H1 (cell line): ENCODE data around the gene CXXC5. TPM values are rescaled to one million over a fixed set of nuclear protein-coding genes. Genes with fewer than 3 reads are reported as not detected.
A peak's percentile ranks its signal among the peaks of the same experiment; 100 is the strongest.

Source experiments
- CTCF ChIA-PET: fragments of 300-600 bp; sonication (Branson Sonifier 250); formaldehyde crosslinking; loops from one replicate; lab custom pipeline; 2021; ENCODE audit not compliant: partially characterized antibody; lab: Charles Lee
- POLR2A ChIA-PET: fragments of 300-600 bp; sonication (Branson Sonifier 250); formaldehyde crosslinking; loops from one replicate; lab custom pipeline; 2021; ENCODE audit warnings: inconsistent platforms; ENCODE audit not compliant: partially characterized antibody; lab: Charles Lee
- DNase-seq, 2 experiments: peaks; one replicate each; pipeline versions ENCODE4 v3.0.0 to v3.0.0-alpha.2; 2010 to 2022; ENCODE audit warnings: low spot score in 2 of 2, low read depth in 1 of 2, mixed read lengths in 1 of 2
- FAIRE-seq: peaks from 2 replicates; lab custom pipeline; 2011; peaks lifted over from hg19 to GRCh38; lab: Jason Lieb, UNC
- H2AFZ ChIP-seq: 2 replicates; pipeline ENCODE4 v1.8.1; 2012; ENCODE audit warnings: low read length, inconsistent platforms
- H2AK5ac ChIP-seq: 2 replicates; pipeline ENCODE4 v1.6.1; 2013; ENCODE audit warnings: low read depth, low read length
- H2BK120ac ChIP-seq: replicated peaks from 2 replicates; pipeline ENCODE3; 2013; ENCODE audit warnings: low read depth, low read length, inconsistent platforms
- H2BK12ac ChIP-seq: 2 replicates; pipeline ENCODE4 v1.6.1; 2013; ENCODE audit warnings: low read depth, low read length
- H2BK15ac ChIP-seq: 2 replicates; pipeline ENCODE4 v1.6.1; 2013; ENCODE audit warnings: low read length
- H2BK20ac ChIP-seq: 2 replicates; pipeline ENCODE4 v1.6.1; 2013; ENCODE audit warnings: low read length
- H2BK5ac ChIP-seq: 2 replicates; pipeline ENCODE4 v1.6.1; 2013; ENCODE audit warnings: low read depth, low read length
- H3K14ac ChIP-seq: 2 replicates; pipeline ENCODE4 v1.6.1; 2013; ENCODE audit warnings: inconsistent platforms; ENCODE audit not compliant: insufficient read length
- H3K18ac ChIP-seq: 2 replicates; pipeline ENCODE4 v1.6.1; 2013; ENCODE audit warnings: low read length; ENCODE audit errors: extremely low read depth
- H3K23ac ChIP-seq: 2 replicates; pipeline ENCODE4 v1.6.1; 2013; ENCODE audit warnings: inconsistent platforms; ENCODE audit not compliant: insufficient read length
- H3K23me2 ChIP-seq: 2 replicates; pipeline ENCODE4 v1.6.1; 2013; ENCODE audit warnings: low read depth, low read length
- H3K27ac ChIP-seq: 2 replicates; pipeline ENCODE4 v1.6.1; 2011; ENCODE audit warnings: low read depth, low read length, inconsistent platforms
- H3K27me3 ChIP-seq, 4 experiments: replicated peaks in 1 of 4; 1 replicate in 1 of 4; 2 replicates in 3 of 4; pipeline versions ENCODE4 v1.6.1 to v1.8.1; 2011 to 2013; ENCODE audit warnings: low read length in 3 of 4, mild to moderate bottlenecking in 3 of 4, inconsistent platforms in 2 of 4, mixed read lengths in 2 of 4, moderate library complexity in 1 of 4; ENCODE audit not compliant: control insufficient read depth in 3 of 4, insufficient read depth in 3 of 4; ENCODE audit errors: extremely low read depth in 1 of 4
- H3K36me3 ChIP-seq, 4 experiments: 2 replicates each; pipeline versions ENCODE4 v1.6.1 to v1.8.1; 2011 to 2013; ENCODE audit warnings: mild to moderate bottlenecking in 4 of 4, low read length in 3 of 4, moderate library complexity in 2 of 4, control low read depth in 1 of 4, inconsistent platforms in 1 of 4; ENCODE audit not compliant: insufficient read depth in 4 of 4, control insufficient read depth in 2 of 4
- H3K4ac ChIP-seq: replicated peaks from 2 replicates; pipeline ENCODE3; 2013; ENCODE audit warnings: low read length, low read depth, mixed read lengths, inconsistent platforms; ENCODE audit not compliant: insufficient read length
- H3K4me1 ChIP-seq, 4 experiments: replicated peaks in 1 of 4; 1 replicate in 1 of 4; 2 replicates in 3 of 4; pipeline versions ENCODE4 v1.6.1 to v1.8.1; 2011 to 2013; ENCODE audit warnings: low read length in 3 of 4, inconsistent platforms in 2 of 4, mixed read lengths in 1 of 4; ENCODE audit not compliant: insufficient read depth in 4 of 4, control insufficient read depth in 3 of 4
- H3K4me2 ChIP-seq, 2 experiments: 2 replicates each; pipeline versions ENCODE4 v1.6.1 to v1.8.1; 2011 to 2013; ENCODE audit warnings: low read depth in 2 of 2, low read length in 2 of 2, control low read depth in 1 of 2, inconsistent platforms in 1 of 2, mild to moderate bottlenecking in 1 of 2; ENCODE audit not compliant: insufficient read depth in 1 of 2
- H3K4me3 ChIP-seq, 4 experiments: fragments of 200-600, 300-600 bp in 1 of 4; sonication (generic), shearing (Covaris generic), sonication (Bioruptor Twin) in 1 of 4; 2 replicates each; pipeline versions ENCODE4 v1.5.1 to v1.8.1; 2011 to 2016; ENCODE audit warnings: low read length in 4 of 4, low read depth in 3 of 4, control low read depth in 2 of 4, inconsistent platforms in 2 of 4, mild to moderate bottlenecking in 2 of 4, mixed read lengths in 1 of 4, moderate library complexity in 1 of 4; ENCODE audit not compliant: insufficient read depth in 2 of 4; ENCODE audit errors: extremely low read depth in 1 of 4
- H3K56ac ChIP-seq: replicated peaks from 2 replicates; pipeline ENCODE3; 2013; ENCODE audit warnings: low read depth, mild to moderate bottlenecking, mixed read lengths, low read length, inconsistent platforms; ENCODE audit not compliant: insufficient read length
- H3K79me1 ChIP-seq: 2 replicates; pipeline ENCODE4 v1.6.1; 2013; ENCODE audit warnings: low read depth, low read length, control low read depth
- H3K79me2 ChIP-seq, 2 experiments: 2 replicates each; pipeline versions ENCODE4 v1.6.1 to v1.8.1; 2012 to 2013; ENCODE audit warnings: low read length in 2 of 2, mild to moderate bottlenecking in 2 of 2, inconsistent platforms in 1 of 2; ENCODE audit not compliant: insufficient read depth in 2 of 2, control insufficient read depth in 1 of 2
- H3K9ac ChIP-seq, 4 experiments: replicated peaks in 1 of 4; 1 replicate in 1 of 4; 2 replicates in 3 of 4; pipeline versions ENCODE4 v1.6.1 to v1.8.1; 2011 to 2013; ENCODE audit warnings: low read depth in 3 of 4, low read length in 3 of 4, control low read depth in 2 of 4, mild to moderate bottlenecking in 2 of 4, moderate library complexity in 2 of 4, inconsistent platforms in 1 of 4; ENCODE audit errors: extremely low read depth in 1 of 4
- H3K9me3 ChIP-seq, 2 experiments: 2 replicates each; pipeline versions ENCODE4 v1.6.1 to v1.8.1; 2012 to 2013; ENCODE audit warnings: mild to moderate bottlenecking in 2 of 2, moderate library complexity in 2 of 2, control low read depth in 1 of 2, inconsistent platforms in 1 of 2, low read depth in 1 of 2, low read length in 1 of 2, mixed read lengths in 1 of 2; ENCODE audit not compliant: insufficient read depth in 2 of 2
- H4K20me1 ChIP-seq, 2 experiments: replicated peaks in 1 of 2; 2 replicates each; pipeline versions ENCODE3 to v1.8.1; 2011 to 2013; ENCODE audit warnings: inconsistent platforms in 2 of 2, low read length in 2 of 2, mild to moderate bottlenecking in 1 of 2; ENCODE audit not compliant: insufficient read depth in 2 of 2, control insufficient read depth in 1 of 2
- H4K5ac ChIP-seq: 2 replicates; pipeline ENCODE4 v1.6.1; 2013; ENCODE audit warnings: low read length, low read depth, mixed read lengths, inconsistent platforms; ENCODE audit not compliant: insufficient read length
- H4K8ac ChIP-seq: 2 replicates; pipeline ENCODE4 v1.8.0; 2013; ENCODE audit warnings: mild to moderate bottlenecking, moderate library complexity, low read length, inconsistent platforms; ENCODE audit not compliant: insufficient read depth; ENCODE audit errors: extremely low read depth
- H4K91ac ChIP-seq: replicated peaks from 2 replicates; pipeline ENCODE3; 2013; ENCODE audit warnings: low read length, mixed read lengths, inconsistent platforms; ENCODE audit not compliant: insufficient read length
- ASH2L ChIP-seq: fragments of 200-600, 300-600 bp; sonication (generic); IDR thresholded peaks from one replicate; pipeline ENCODE4 v1.7.1; 2017; ENCODE audit warnings: low read length
- EZH2 ChIP-seq: fragments of 200-600 bp; sonication (generic); IDR thresholded peaks from 2 replicates; pipeline ENCODE4 v1.7.1; 2012; ENCODE audit warnings: low read depth, mild to moderate bottlenecking, moderate library complexity, low read length, inconsistent platforms; ENCODE audit not compliant: severe bottlenecking
- PHF8 ChIP-seq: fragments of 200-600 bp; sonication (generic); conservative IDR thresholded peaks from 2 replicates; pipeline ENCODE4 v1.7.1; 2012; ENCODE audit warnings: low read depth, mild to moderate bottlenecking, inconsistent platforms, low read length, moderate library complexity
- POLR2A ChIP-seq, 2 experiments: IDR thresholded peaks; 1 replicate in 1 of 2; 2 replicates in 1 of 2; pipeline ENCODE4 v1.6.1; 2011; ENCODE audit warnings: low read depth in 2 of 2, low read length in 2 of 2, mild to moderate bottlenecking in 2 of 2; ENCODE audit errors: control extremely low read depth in 1 of 2
- WGBS, 2 experiments: shearing (Covaris generic) in 1 of 2; methylation state at CpG; one replicate each; pipeline versions ENCODE4 v1.1.6 to v1.1.7; 2013 to 2015; ENCODE audit warnings: low lambda C conversion rate in 2 of 2, mixed read lengths in 2 of 2, inconsistent platforms in 1 of 2, low coverage in 1 of 2, missing lambda C conversion rate in 1 of 2; ENCODE audit not compliant: insufficient replicate concordance in 2 of 2, insufficient coverage in 1 of 2, insufficient read length in 1 of 2; ENCODE audit errors: extremely low coverage in 1 of 2, missing lambda C conversion rate in 1 of 2; 5-methylcytosine and 5-hydroxymethylcytosine counted together
- polyA plus RNA-seq, 7 experiments: library from polyadenylated mRNA; depleted of rRNA in 3 of 7; stranded (reverse) in 5 of 7; unstranded in 2 of 7; fragments of >200 nt in 5 of 7; fragments of 200-250 nt in 2 of 7; gene quantifications; 1 replicate in 5 of 7; 2 replicates in 1 of 7; 4 replicates in 1 of 7; pipeline versions ENCODE4 v1.2.1 to v1.2.3, GENCODE V29; 2011 to 2013; ENCODE audit warnings: missing spikeins in 2 of 7, mixed read lengths in 2 of 7
- total RNA-seq: library from RNA; stranded (reverse); fragmentation: NEBNext Ultra II Directional; extraction: Animal tissue kit (Norgen Biotek cat#: 25700); gene quantifications from 2 replicates; pipeline ENCODE4 v1.2.1, GENCODE V29; 2021

The CXXC5 gene
- total and polyA plus RNA-seq, 2 of the 8 experiments (the other 6 are each of a cell fraction or from before 2014, with no cell fraction given), result 61.4 to 74.0 TPM

GRCh38 chr5:139650689-139651042, 2.5 kb downstream of the CXXC5 start:
- WGBS, 2 experiments, result 0% methylated on average over 12 of the region's 13 CpGs; no CpG with 5 or more reads in 1 of the 2 experiments
- H3K4me1 ChIP-seq, result peaks cover 20 to 55% (median 50%) of the 10 kb centered on the region in 4 experiments

More at GRCh38 chr5:139650689-139651042, 2.5 kb downstream of the CXXC5 start:
- H3K23me2 ChIP-seq, result peaks cover 24% of the 10 kb centered on the region
- peaks cover 35 to 64% of the 10 kb centered on the region in 2 experiments for H3K79me2 ChIP-seq
- H4K91ac ChIP-seq, result peak overlapping the region; percentile 34
- H2BK20ac ChIP-seq, result peak overlapping the region; percentile 88; the same call in 1 of the 2 replicates
- H3K27me3 ChIP-seq, result peaks cover 3 to 18% (median 13%) of the 10 kb centered on the region in 4 experiments; a peak in 6 of 7 replicates
- H3K4ac ChIP-seq, result no peak overlapping the region
- H3K79me1 ChIP-seq, result peaks cover 31% of the 10 kb centered on the region
- no peak overlapping the region for H2BK120ac ChIP-seq
- no peak overlapping the region for H4K8ac ChIP-seq
- peak overlapping the region; percentile 93; the same call in 1 of the 2 replicates for H3K18ac ChIP-seq
- peaks cover 26 to 34% of the 10 kb centered on the region in 2 experiments for H4K20me1 ChIP-seq
- peak overlapping the region; percentile 3 for H4K5ac ChIP-seq
- no peak overlapping the region for H3K23ac ChIP-seq
- CTCF ChIA-PET, result interaction anchor here (0.6 to 14.5 kb wide), 13 partner anchors 10 to 115 kb away, joined by 3 to 224 read pairs (median 6); no protein-coding TSS in a partner anchor
- 0 out of 2 replicates have a peak overlapping the region, but pooled peaks have one; percentile 31 for H2BK12ac ChIP-seq
- peak overlapping the region; percentile 91 to 97 for H3K4me2 ChIP-seq
- peak overlapping the region in 3 of 4 experiments; percentile 38 to 53 (median 49); a peak in 4 of 7 replicates for H3K9ac ChIP-seq
- peak overlapping the region; percentile 81; the same call in 1 of the 2 replicates for H2BK5ac ChIP-seq
- no peak for FAIRE-seq
- DNase-seq, result no peak
- no peaks in the 10 kb centered on the region for H3K9me3 ChIP-seq
- H2AFZ ChIP-seq, result no peak overlapping the region
- no peak overlapping the region for H3K27ac ChIP-seq
- H3K36me3 ChIP-seq, result no peaks in the 10 kb centered on the region
- no peak overlapping the region for H2BK15ac ChIP-seq
- POLR2A ChIA-PET, result interaction anchor here (0.6 to 14.7 kb wide), 16 partner anchors 9 to 898 kb away, joined by 3 to 212 read pairs (median 4); no protein-coding TSS in a partner anchor
- no peak overlapping the region for H3K14ac ChIP-seq
- H2AK5ac ChIP-seq, result no peak overlapping the region
- H3K56ac ChIP-seq, result peak overlapping the region; percentile 56
- TF ChIP-seq PHF8 (0 out of 2 replicates have a peak, but pooled peaks have one; percentile 8), ASH2L (no peak), POLR2A (IDR thresholded peaks at IDR 0.05; ENCODE audit: control extremely low read depth in 1 of 2, low read depth in 2 of 2, low read length in 2 of 2) (peak in 1 of 2 experiments; percentile 40; a peak in 1 of 3 replicates), EZH2 (peak; percentile 17)
- H3K4me3 ChIP-seq, result peak overlapping the region; percentile 81 to 91 (median 90)
